Non-pigmented ciliary epithelial cell (primary cell): Measurements from ENCODE around the gene SLC6A20.
"Not testable (repeated sequence)": the region's sequence is repeated elsewhere in the genome, so short reads cannot be mapped to it uniquely, and the experiment has no call there.

ENCODE experiments used
- DNase-seq: peaks from one replicate; pipeline ENCODE4 v3.0.0-alpha.2; 2010; ENCODE audit warnings: low read depth

Gene SLC6A20

DNA sequence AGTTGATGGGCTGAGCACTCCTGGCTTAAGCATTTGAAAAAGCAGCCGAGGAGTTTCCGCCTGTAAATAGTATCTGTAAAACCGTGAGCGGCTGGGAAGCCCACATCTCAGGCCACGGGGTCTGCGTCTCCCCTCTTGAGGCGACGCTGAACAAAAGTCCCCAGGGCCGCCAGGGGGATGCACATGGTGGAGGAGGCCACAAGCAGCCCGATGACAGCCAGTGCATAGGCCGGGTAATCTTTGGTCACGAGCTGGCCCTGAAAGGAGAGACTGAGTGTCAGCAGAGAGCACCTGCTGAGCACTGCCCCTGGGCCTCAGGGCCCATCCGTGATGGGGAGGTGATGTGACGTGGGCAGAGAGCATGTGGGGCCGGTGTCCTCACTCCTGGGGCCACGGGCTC lies 37.5 kb downstream of the SLC6A20 start:
- no peak for DNase-seq

DNA sequence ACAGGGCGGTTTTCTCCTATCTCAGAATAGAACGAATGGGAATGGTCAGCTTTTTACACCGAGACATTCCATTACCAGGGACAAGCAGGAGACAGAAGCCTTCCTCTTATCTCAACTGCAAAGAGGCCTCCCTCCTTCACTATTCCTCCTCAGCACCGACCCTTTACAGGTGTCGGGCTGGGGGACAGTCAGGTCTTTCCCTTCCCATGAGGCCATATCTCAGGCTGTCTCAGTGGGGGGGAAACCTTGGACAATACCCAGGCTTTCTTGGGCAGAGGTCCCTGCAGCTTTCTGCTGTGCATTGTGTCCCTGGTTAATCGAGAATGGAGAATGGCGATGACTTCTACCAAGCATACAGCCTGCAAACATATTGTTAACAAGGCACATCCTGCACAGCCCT lies 39.2 kb downstream of the SLC6A20 start:
- not testable (repeated sequence) for DNase-seq

DNA sequence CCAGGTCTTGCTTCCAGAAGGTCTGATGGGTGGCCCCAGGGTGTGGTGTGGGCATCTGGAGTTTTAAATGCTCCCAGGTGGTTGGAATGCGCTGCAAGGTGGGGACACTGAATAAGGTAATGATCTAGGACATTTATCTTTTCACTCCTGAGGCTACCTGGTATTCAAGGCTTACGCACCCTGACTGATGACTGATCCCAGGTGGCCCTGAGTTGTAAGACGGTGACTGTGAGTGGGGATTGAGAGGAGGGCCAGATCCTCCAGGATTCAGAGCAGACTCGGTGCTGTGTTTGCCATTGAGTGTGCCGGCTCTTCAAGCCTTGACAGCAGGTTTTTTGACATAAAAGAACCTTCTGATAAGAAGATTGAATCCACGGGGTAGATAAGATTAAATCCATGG lies 40.3 kb downstream of the SLC6A20 start:
- DNase-seq: no peak

DNA sequence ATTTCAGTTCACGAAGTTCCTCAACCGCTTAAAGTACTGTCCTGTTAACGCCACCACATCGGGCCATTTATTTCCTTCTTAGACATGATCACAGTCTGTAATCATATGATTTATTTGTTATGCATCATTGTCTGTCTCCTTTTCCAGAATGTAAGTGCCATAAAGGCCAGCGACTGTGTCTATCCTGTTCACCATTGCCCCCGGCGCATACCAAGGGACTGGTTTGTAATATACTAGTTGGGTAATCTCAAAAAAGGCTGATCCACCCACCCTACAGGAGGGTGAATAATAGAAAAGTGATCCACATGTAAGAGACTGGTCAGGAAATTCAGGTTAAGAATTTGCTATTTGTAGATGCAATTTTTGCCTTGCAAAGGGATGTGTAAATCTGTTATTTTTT lies 41.9 kb downstream of the SLC6A20 start:
- no peak for DNase-seq

GRCh38 chr3:45753095-45753494 lies 43.2 kb downstream of the SLC6A20 start:
- DNase-seq: no peak

DNA sequence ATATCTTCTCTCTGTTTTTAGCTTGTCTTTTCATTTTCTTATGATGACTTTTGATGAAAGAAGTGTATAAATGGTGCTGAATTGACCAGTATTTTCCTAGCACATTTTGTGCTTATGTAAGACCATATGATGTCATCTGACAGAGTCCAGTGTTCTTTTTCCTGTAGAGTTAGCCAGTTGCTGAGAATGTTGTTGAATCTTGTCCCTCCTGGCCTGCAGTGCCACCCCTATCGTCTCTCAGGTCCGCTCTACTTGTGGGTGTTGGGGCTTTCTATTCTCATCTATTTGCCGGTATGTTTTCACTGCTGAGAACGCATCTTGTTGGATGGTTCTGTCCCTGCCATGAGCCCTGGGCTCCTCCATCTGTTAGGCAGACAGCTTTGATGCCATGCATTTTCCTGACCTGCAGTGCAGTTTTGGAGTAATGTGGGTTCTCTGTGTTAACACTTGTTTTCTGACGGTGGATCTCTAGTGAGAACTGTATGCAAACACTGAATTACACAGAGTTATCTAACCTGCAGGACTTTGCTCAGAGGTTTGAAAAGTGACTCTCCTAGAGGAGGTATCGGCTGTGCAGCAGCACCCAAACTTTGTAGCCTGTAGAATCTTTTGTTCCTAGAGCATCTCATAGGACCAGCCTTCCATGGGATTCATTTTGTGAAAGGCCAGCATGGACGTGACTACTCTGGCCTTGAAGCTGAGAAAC lies 44.6 kb downstream of the SLC6A20 start:
- no peak for DNase-seq

- no peak for DNase-seq
Observed at GRCh38 chr3:45749880-45750279, 46.5 kb downstream of the SLC6A20 start.

- not testable (repeated sequence) for DNase-seq
Observed at GRCh38 chr3:45749036-45749600, 47.2 kb downstream of the SLC6A20 start.

- DNase-seq: no peak
Observed at GRCh38 chr3:45748068-45748467, 48.3 kb downstream of the SLC6A20 start.

DNA sequence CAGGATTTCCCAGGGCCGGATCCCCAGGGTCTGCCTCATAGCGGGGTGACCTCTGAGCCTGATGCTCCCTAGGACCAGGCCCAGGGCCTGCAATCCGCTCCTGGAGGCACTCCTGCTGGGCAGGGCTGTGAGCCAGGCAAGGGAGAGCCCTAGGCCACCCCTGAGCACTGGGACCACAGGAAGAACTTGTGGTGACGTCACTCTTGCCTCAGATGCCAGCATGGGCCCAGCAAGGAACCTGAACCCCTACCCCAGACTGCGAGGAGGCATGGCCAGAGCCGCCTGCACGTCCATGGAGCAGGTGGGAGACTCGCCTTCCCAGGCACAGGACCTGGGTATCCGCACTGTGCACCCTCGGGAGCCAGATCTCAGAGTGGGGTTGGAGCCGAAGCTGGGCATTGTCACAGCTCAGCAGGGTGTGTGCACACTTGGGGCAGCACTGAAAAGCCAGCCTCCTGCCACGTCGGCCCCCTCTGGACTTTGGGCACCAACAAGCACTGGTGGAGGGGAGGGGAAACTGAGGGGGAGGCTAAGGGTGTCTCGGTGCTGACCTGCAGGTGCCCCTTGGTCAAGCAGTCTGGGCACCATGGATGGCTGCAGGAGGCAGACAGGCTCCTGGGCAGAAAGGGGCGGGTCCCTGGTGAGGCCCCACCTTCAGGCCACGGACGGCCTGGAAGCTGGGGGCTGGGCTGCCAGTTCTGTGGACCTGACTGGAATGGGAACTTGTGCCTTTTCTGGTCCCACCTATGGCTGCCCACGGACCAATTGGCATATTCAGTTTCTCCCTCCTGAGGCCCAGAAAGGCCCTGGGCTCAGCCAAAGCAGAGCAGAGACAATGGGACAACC lies 49.3 kb downstream of the SLC6A20 start:
- DNase-seq: no peak

- no peak for DNase-seq
Observed at GRCh38 chr3:45746165-45746776, 50.1 kb downstream of the SLC6A20 start.

DNA sequence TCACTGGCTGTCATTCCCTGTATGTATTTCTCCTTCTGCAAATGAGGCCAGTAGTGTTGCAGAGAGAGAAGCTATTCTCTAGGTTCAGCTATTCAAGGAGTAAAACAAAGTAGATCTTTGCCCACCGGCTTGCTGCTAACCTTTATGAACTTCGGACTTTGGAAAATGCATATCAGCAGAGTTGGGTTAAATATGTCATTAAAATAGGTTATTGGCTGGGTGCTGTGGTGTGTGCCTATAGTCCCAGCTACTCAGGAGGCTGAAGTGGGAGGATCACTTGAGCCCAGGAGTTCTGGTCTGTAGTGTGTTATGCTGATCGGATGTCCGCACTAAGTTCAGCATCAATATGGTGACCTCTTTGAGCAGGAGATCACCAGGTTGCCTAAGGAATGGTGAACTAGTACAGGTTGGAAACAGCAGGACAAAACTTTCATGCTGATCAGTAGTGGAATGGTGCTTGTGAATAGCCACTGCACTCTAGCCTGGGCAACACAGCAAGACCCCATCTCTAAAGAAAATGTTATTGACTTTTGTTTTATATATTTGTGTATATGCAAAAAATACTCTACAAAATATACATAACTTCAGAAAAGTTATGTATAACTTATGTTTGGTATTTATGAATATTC lies 53.8 kb downstream of the SLC6A20 start:
- no peak for DNase-seq

GRCh38 chr3:45741742-45742460 lies 54.4 kb downstream of the SLC6A20 start:
- DNase-seq: no peak

DNA sequence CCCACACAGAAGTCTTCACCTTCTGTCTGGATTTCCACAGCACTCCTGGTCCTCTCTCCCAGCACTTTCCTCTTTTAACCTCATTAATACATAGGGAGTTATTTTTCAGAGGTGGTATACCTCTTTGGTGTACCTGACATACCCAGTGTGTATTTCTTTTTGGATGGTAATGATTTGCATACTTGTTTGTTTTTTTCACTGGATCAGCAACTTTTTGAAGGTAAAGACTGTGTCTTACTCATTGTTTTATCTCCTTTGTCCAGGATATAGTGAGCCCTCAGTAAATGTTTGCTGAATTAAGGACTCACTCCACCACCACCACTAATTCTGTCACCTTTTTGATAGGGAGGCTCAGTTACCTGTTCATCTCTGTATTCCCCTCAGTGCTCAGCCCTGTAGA lies 55.1 kb downstream of the SLC6A20 start:
- no peak for DNase-seq

- no peak for DNase-seq
Observed at GRCh38 chr3:45739991-45740390, 56.3 kb downstream of the SLC6A20 start.

GRCh38 chr3:45737234-45737633 lies 59.1 kb downstream of the SLC6A20 start:
- DNase-seq: no peak

DNA sequence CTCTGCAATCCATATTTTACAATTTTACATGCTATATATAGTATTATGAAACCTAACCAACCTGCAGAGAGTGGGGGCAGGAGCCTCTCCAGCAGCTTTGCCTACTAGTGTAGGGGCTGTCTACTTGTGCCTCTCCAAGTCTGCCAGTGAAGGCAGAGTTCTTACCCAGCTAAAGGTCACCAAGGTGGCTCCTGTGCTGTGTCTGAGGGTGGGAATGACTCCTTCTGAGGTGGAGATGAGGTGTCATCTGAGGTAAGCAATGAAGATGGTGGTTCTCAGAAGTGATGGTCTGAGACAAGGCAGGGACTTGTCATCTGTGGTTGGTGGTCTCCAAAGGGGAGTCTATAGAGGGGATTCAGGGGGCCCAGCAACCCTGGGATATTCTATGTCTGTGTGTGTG lies 59.6 kb downstream of the SLC6A20 start:
- DNase-seq: no peak

GRCh38 chr3:45730409-45731154 lies 65.8 kb downstream of the SLC6A20 start:
- no peak for DNase-seq

DNA sequence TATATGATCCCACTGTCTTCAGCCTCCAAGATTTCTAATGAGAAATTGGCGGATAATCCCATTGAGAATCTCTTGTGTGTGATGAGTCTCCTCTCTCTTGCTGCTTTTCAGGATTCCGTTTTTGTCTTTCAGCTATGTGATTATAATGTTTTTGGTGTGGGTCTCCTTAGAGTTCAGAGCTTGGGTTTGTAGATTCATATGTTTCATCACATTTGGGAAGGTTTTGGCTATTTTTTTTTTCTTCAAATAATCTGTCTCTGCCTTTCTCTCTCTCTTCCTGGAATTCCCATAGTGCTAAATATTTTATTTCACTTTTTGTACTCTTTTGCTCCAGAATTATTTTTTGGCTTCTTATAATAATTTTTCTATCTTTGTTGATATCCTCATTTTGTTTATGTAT lies 66.7 kb downstream of the SLC6A20 start:
- no peak for DNase-seq

DNA sequence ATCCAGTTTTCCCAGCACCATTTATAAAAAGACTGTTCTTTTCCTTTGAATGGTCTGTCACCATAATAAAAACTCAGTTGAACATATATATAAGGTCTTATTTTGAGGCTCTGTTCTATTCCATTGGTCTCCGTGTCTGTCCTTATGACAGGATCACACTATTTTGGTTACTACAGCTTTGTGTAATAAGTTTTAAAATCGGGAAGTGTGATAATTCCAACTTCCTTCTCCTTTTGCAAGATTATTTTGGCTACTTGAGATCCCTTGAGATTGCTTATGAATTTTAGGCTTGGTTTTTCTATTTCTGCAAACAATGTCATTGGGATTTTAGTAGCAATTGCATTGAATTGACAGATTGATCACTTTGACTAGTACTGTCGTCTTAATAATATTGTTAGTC lies 71.4 kb downstream of the SLC6A20 start:
- no peak for DNase-seq
